Right kidney (tissue), 1 donor: Measurements from ENCODE around the gene CARD10.

Experiments
- DNase-seq: peaks from one replicate; pipeline ENCODE4 v3.0.0-alpha.2; 2016

CARD10 gene

GRCh38 chr22:37488337-37489135 is 30.7 kb downstream of the CARD10 start:
- no peak for DNase-seq

GRCh38 chr22:37487571-37487970 is 31.6 kb downstream of the CARD10 start:
- DNase-seq, result no peak

DNA sequence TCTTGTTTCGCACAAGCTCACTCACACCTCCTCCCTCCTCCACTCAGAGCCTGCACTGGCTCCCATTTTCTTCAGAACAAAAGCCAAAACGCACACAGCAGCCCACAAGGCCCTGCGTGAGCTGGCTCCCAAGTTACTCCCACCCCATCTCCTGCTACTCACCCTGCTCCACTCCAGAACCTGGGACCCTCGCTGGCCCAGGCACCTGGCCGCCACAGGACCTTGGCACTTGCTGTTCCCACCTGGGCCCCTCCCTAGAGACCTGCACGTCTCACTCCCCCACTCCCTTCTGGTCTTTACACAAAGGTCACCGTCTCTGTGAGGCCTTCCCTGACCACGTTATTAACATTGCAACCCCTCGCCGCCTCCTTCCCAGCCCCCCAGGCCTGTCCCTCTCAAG is 32.1 kb downstream of the CARD10 start:
- no peak for DNase-seq

DNA sequence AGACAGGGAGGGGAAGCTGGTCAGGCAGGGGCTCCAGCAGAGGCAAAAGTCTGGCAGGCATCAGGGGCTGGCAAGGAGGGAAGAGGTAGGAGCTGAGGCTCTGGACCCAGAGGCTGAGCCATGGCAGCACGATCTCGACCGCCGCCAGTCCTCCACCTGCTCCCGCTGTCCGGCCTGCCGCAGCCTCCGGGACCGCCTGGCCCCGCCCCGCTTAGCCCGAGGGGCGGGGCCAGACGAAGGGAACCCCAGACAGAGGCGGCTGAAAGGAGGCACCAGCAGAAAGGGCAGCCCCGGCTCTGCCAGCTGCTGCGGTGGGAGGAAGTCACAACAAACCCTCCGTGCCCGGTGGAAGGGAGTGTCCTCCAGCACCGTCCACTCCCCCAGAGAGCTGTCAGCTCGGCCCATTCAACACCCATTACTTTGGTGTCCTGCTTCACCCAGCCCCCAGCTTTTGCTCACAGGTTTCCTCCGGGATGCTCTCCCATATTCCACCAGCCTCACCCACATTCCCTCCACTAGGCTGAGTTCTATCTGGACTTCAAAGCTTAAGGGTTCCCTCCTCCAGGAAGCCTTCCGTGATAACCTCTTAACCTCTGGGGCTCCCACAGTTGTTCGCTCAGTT is 32.9 kb downstream of the CARD10 start, which contains the start of gene MFNG:
TSS of gene MFNG (minus strand) at position 161 of the 622 bp plus-strand sequence. CDS start 207 bp downstream, outside the sequence.
- peak; percentile 79 for DNase-seq

DNA sequence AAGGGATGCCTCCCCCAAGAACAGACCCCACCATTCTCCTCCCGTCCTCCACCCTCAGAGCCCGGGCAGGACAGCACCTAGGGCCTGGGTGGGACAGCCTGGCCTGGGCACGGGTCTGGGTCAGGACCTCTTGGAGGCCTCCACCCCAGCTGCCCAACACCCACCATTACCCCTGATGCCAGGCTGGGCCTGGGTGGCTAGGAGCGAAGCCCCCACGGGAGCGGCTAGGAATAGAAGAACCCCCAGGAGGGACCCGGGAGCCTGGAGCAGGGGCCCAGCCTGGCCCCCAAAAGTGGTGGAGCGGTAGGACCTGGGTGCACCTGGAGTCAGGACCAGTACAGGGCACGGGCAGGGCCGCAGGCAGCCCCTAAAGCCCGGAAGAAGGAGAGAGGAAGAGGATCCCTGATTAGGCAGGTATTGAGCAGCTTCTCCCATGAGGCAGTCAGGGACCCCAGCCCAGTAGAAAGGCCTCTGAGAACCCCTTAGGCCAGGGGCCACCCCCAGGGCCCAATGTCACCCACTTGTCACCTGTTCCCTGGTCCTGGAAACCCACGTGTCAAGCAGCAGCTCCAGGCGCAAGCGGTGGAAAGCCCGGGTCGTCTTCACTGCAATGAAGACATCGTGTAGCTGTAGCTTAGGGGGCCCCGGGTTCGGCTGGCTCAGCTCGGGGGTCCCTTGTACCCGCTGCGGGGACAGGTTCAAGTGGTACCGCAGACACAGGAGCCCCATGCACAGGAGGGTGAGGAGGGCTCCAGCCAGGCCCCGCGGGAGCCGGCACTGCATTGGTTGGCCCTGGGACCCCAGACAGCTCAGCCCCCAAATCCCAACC is 33.6 kb downstream of the CARD10 start:
- peak; percentile 28 for DNase-seq

DNA sequence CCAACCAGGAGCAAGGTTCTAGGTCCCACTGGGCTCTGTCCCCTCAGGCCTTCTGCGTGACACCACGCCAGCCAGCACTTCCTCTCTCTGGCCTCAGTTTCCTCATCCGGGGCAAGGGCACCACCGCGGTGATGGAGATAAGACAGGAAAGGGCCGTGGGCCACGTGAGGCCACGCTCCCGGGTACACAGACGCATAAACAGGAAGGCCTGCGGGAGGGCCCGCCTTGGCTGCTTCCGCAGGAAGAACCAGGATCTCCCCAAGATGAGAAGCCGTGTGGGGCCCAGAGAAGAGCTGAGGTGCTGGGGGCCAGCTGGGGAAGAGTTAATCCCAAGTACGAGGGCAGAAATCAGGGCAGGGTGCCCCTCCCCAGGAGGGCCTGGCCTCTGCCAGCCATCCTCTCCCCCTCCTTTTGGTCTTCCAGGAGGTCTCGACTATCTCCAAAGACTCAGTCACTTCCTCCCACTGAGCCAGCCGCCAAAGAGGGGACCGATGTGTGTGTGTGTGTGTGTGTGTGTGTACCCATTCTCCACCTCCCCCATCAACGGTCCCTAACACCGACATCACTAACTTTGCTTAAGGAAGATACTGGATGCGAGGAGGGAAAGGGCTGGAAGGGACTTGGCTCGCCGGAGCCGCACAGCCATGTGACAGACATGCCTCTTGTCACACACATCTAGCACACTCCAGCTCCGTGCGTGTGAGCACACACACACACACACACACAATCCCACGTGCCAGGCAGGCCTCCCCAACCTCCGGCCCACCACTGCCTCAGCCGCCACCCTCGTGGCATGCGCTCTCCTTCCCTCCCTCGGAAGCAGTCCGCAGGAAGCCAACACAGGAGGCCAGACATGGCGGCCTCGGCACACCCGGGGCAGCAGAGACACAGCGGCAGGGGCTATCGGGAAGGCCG is 34.5 kb downstream of the CARD10 start:
- DNase-seq, result peak; percentile 46

DNA sequence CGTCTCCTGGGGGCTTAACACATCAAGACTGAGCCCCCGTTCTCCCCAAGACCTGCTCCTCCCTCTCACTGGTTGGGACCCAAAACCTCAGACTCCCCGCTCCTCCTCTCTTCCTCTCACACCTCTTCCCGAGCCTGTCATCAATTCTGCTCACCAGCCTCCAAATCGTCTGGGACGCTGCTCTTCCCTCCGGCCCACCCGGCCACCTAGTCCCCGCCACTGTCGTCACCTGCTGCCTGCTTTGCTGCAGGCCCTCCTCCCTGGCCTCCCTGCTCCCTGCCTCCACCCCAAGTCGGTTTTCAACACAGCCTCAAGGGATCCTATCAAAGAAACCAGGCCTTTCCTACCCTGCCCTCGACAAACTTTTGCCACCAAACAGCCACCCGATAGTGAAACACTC is 36.2 kb downstream of the CARD10 start:
- no peak for DNase-seq

GRCh38 chr22:37482244-37482643 is 37.0 kb downstream of the CARD10 start:
- DNase-seq, result no peak

GRCh38 chr22:37481347-37481907 is 37.8 kb downstream of the CARD10 start:
- no peak for DNase-seq

DNA sequence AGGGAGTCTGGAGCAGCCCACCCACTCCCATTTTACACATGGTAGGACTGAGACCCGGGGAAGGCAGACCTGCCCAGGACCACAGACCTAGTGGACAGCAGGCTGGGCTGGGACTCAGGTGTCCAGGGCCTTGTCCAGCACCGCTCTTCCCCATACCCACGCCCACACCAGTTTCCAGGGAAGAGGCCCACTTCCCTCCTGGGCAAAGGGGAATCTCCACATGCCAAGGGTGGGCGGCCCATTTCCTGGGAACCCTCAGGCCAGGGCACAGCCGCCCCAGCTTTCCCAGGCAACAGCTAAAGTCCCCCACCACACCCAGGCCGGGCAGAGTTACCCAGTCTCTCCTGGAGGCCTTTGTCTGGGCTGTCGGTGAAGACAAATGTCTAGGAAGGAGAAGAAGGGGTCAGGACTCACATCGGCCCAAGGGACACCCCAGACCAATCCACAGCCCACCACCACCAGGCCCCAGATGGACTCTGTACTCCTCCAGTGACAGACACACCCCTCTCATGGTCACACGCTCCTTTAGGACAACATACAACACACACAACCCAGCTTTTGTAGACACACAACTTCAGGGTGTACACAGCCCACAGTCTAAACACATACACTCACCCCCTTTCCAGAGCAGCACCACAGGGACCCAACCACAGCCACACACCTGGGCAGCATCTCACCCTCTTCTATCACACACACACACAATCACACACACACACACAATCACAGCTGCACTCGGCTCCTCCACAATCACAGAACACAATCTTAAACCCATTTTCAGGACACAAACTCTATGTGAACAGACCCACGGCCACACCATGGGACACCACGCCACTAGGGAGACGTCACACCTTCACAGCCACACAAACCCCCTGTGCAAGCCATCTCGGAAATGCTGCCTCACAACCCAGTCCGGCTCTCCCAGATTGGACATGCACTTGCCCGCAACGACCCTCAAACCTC is 38.5 kb downstream of the CARD10 start:
- DNase-seq, result no peak

GRCh38 chr22:37479196-37479595 is 40.0 kb downstream of the CARD10 start:
- DNase-seq, result no peak

- DNase-seq, result no peak
These were observed 42.6 kb downstream of the CARD10 start for GRCh38 chr22:37476389-37477329.

DNA sequence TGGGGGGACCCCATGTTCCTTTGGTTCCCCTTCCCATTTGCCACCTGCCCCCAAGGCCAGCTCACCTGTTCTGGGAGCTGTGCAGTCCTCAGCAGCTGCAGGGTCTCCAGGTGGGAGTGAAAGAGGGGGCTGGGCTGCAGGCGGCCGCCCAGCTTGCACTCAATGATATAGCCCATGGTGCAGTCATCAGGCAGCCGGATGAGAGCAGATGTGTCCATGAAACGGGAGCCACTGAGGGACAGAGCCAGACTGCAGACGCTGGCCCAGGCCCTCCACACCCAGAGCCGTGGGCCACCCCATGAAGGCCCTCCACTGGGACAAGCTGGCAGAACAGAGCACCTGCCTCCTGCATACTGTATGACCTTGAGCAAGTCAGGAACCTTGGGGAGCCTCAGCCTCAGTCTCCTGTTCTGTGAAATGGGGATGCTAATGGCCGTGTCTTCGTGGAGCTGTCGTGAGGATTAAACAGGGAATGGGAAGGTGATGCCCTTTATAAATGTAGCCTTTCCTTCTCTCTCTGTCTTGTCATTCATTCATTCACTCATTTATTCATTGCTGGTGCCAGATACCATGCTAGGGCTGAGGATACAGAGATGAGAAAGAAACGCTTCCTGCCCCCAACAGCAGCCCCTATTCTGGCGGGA is 44.6 kb downstream of the CARD10 start:
- DNase-seq, result no peak

DNA sequence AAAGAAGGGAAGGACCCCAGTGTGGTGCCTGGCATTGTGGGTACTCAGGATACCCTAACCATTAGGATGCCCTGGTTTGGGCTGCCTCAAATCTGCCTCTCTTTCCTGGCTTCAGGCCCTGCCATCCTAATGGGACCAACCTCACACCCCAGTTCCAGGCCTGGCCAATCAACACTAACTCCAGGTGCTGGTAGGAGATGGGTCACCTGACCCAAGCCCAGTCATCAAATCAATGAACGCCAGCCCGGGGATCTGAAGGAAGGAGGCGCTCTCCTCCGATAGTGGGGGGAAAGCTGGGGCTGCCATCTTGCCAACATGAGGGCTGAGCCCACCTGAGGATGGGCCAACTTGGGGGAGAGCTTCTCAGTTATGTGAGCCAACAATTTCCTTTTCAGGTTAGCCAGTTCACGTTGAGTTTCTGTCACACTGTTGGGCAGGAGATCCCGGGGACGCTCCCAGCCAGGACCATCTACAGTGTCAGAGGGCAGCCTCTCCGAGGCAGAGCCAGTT is 45.7 kb downstream of the CARD10 start:
- DNase-seq, result no peak

DNA sequence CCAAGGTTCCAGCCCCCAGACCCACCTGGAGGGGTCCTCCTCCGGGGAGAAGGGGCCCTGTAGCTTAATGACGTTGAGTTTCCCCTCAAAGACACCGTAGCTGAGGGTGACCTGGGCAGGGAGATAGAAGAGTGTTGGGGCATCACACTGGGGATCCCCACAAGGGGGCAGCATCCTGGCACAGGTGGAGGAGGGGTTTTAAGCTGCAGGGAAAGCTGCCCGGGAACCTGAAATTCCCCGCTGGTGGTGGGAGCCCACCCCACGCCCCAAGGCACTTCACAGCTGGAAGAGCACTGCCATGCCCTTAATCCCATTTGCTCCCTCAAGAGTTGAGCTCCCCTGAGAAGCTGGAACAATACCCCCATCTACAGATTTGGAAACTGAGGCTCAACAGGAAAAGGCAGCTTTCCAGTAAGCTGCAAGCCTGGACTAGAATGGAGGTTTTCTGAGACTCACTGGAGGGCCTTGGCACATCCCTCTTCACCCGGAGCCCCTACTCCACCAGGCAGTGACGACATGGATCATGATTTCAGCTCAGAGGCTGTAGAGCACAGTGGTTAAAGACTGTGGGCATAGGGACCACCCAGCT is 46.7 kb downstream of the CARD10 start:
- peak; percentile 1 for DNase-seq

DNA sequence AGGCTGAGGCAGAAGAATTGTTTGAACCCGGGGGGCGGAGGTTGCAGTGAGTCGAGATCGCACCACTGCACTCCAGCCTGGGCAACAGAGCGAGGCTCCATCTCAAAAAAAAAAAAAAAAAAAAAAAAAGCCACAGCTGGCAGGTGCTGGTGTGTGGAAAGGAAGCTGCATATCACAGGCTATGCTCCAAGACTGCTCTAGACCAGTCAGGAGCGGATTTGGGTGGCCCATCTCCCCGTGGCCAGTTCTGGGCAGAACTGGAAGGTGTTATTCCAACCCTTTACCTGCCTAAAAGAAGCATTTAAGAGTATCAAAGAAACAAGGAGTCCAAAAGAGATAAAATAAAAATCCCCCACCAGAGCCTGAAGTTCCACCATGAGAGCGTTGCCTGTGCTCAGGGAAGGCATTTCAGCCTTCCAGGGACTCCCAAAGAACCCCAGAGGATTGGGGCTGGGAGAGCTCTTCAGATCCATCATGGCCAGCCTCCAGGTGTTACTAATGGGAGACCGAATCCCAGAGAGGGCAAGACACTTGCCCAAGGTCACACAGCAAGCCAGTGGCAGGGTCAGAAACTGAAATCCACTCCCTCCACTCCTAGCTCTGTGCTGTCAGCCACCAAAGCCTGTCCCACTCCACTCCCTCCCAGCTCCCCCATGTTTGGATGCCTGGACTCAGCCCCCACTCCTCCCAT is 47.3 kb downstream of the CARD10 start:
- no peak for DNase-seq

DNA sequence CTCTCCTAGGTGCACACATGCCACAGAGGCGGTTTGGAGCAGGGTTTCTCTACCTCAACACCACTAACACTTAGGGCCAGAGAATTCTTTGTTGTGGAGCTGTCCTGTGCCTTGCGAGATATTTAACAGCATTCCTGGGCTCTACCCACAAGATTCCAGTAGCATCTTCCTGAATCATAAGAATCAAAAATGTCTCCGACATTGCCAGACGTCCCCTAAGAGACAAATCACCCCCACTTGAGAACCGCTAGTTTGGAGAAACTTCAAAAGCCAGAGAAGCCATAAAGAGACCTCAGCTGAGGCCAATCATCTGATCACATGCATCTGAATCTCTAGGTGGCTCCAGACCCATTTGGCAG is 49.1 kb downstream of the CARD10 start:
- no peak for DNase-seq
